Endothelial cell of umbilical vein (primary cell): Measurements from ENCODE around the gene MAPK11. TPM values are rescaled to one million over a fixed set of nuclear protein-coding genes. Genes with fewer than 3 reads are reported as not detected.

ENCODE experiments used
- Bru-seq: library from RNA; stranded (reverse); fragments of 400-500 nt; gene quantifications from one replicate; lab custom pipeline; 2021; lab: Mats Ljungman, UMichigan
- BruChase-seq, 2 experiments: library from RNA; stranded (reverse); fragments of 400-500 nt; gene quantifications; one replicate each; lab custom pipeline; 2021; lab: Mats Ljungman, UMichigan
- BruUV-seq: library from RNA; stranded (reverse); fragments of 400-500 nt; replicated peaks from 2 replicates; lab custom pipeline; 2021; lab: Mats Ljungman, UMichigan
- CTCF ChIA-PET: fragments of 300-600, 350-600 bp; sonication (Branson Sonifier 250); formaldehyde crosslinking; loops from one replicate; lab custom pipeline; 2021; ENCODE audit warnings: antibody characterized with exemption, inconsistent platforms; lab: Charles Lee
- POLR2A ChIA-PET: fragments of 300-600, 350-600 bp; sonication (Branson Sonifier 250); formaldehyde crosslinking; loops from one replicate; lab custom pipeline; 2021; ENCODE audit warnings: antibody characterized with exemption, inconsistent platforms; lab: Charles Lee
- DNase-seq: peaks from one replicate; pipeline ENCODE4 v3.0.0-alpha.2; 2011; ENCODE audit warnings: low read depth, low spot score
- FAIRE-seq: peaks from 2 replicates; lab custom pipeline; 2011; peaks lifted over from hg19 to GRCh38; lab: Jason Lieb, UNC
- H2AFZ ChIP-seq: 2 replicates; pipeline ENCODE4 v1.6.0; 2012; ENCODE audit warnings: low read depth, low read length, control low read depth, inconsistent platforms
- H3K27ac ChIP-seq: 2 replicates; pipeline ENCODE4 v1.5.1; 2011; ENCODE audit warnings: low read depth, mild to moderate bottlenecking, control low read depth, low read length, moderate library complexity; ENCODE audit not compliant: insufficient read depth
- H3K27me3 ChIP-seq, 2 experiments: 2 replicates each; pipeline versions ENCODE4 v1.6.0 to v1.6.1; 2011; ENCODE audit warnings: low read length in 2 of 2, mixed read lengths in 1 of 2; ENCODE audit not compliant: control insufficient read depth in 2 of 2, insufficient read depth in 2 of 2
- H3K36me3 ChIP-seq, 2 experiments: 2 replicates in 1 of 2; 3 replicates in 1 of 2; pipeline ENCODE4 v1.5.1; 2011; ENCODE audit warnings: low read length in 2 of 2, mild to moderate bottlenecking in 1 of 2, moderate library complexity in 1 of 2; ENCODE audit not compliant: control insufficient read depth in 2 of 2, insufficient read depth in 2 of 2; ENCODE audit errors: extremely low read depth in 1 of 2
- H3K4me1 ChIP-seq: 3 replicates; pipeline ENCODE4 v1.5.1; 2011; ENCODE audit warnings: mild to moderate bottlenecking, low read length; ENCODE audit not compliant: control insufficient read depth, insufficient read depth; ENCODE audit errors: extremely low read depth
- H3K4me2 ChIP-seq: 2 replicates; pipeline ENCODE4 v1.6.1; 2011; ENCODE audit warnings: low read length, control low read depth, mixed read lengths; ENCODE audit not compliant: insufficient read depth
- H3K4me3 ChIP-seq, 3 experiments: fragments of 200-600 bp in 1 of 3; sonication (generic), shearing (Covaris generic) in 1 of 3; replicated peaks in 1 of 3; 2 replicates each; pipeline ENCODE4 v1.5.1; 2011 to 2016; ENCODE audit warnings: control low read depth in 3 of 3, low read length in 3 of 3, mild to moderate bottlenecking in 2 of 3, inconsistent platforms in 1 of 3, low read depth in 1 of 3, moderate library complexity in 1 of 3; ENCODE audit not compliant: insufficient read depth in 1 of 3
- H3K79me2 ChIP-seq: 2 replicates; pipeline ENCODE4 v1.6.0; 2012; ENCODE audit warnings: low read length, inconsistent platforms; ENCODE audit not compliant: control insufficient read depth, insufficient read depth
- H3K9ac ChIP-seq: replicated peaks from 2 replicates; pipeline ENCODE3; 2011; ENCODE audit warnings: low read length, control low read depth; ENCODE audit not compliant: insufficient read depth; ENCODE audit errors: extremely low read depth
- H3K9me1 ChIP-seq: replicated peaks from 3 replicates; pipeline ENCODE4 v1.6.0; 2011; ENCODE audit warnings: mild to moderate bottlenecking, low read length; ENCODE audit not compliant: control insufficient read depth, insufficient read depth; ENCODE audit errors: extremely low read depth
- H3K9me3 ChIP-seq: replicated peaks from 2 replicates; pipeline ENCODE4 v1.5.1; 2012; ENCODE audit warnings: low read length, inconsistent platforms; ENCODE audit not compliant: control insufficient read depth, insufficient read depth
- H4K20me1 ChIP-seq: replicated peaks from 2 replicates; pipeline ENCODE3; 2011; ENCODE audit warnings: mild to moderate bottlenecking, low read length; ENCODE audit not compliant: control insufficient read depth, insufficient read depth; ENCODE audit errors: extremely low read depth
- EZH2 ChIP-seq: IDR thresholded peaks from 2 replicates; pipeline ENCODE4 v1.6.1; 2012; ENCODE audit warnings: borderline replicate concordance, low read depth, mild to moderate bottlenecking, moderate library complexity, low read length, inconsistent platforms; ENCODE audit not compliant: severe bottlenecking
- FOS ChIP-seq: IDR thresholded peaks from 2 replicates; pipeline ENCODE4 v1.6.1; 2011; ENCODE audit warnings: mild to moderate bottlenecking, low read length, moderate library complexity, borderline replicate concordance; ENCODE audit not compliant: insufficient read depth
- GATA2 ChIP-seq: IDR thresholded peaks from 2 replicates; pipeline ENCODE4 v1.7.0; 2011; ENCODE audit warnings: low read depth, mild to moderate bottlenecking, moderate library complexity, mixed read lengths, low read length; ENCODE audit not compliant: insufficient read length, insufficient read depth
- JUN ChIP-seq: IDR thresholded peaks from 2 replicates; pipeline ENCODE4 v1.6.1; 2011; ENCODE audit warnings: borderline replicate concordance, low read depth; ENCODE audit not compliant: insufficient read length, insufficient read depth
- MYC ChIP-seq: IDR thresholded peaks from one replicate; pipeline ENCODE4 v1.6.1; 2011; ENCODE audit warnings: mild to moderate bottlenecking, low read depth, low read length
- POLR2A ChIP-seq: IDR thresholded peaks from 2 replicates; pipeline ENCODE4 v1.6.1; 2012; ENCODE audit warnings: low read depth, mild to moderate bottlenecking, control low read depth, low read length
- POLR2AphosphoS5 ChIP-seq: IDR thresholded peaks from 2 replicates; pipeline ENCODE4 v1.6.1; 2012; ENCODE audit warnings: low read depth, mild to moderate bottlenecking, control low read depth, low read length, moderate library complexity; ENCODE audit not compliant: insufficient read depth
- dilution Hi-C: fragments of 300-500 bp; cut with MboI; formaldehyde crosslinking; loops from one replicate; pipeline ENCODE4 v1.15.0; 2019; ENCODE audit warnings: low sequenced_read_pairs; ENCODE audit not compliant: extremely low pct_ligation_motif_present
- intact Hi-C: fragments of 100-400 bp; cut with micrococcal nuclease; formaldehyde crosslinking; loops from one replicate; pipeline ENCODE4 v1.10.0; 2022
- long read RNA-seq: library from polyadenylated mRNA; stranded (forward); transcript quantifications from one replicate; pipeline ENCODE4 v2.0.0, GENCODE V29; 2021
- polyA minus RNA-seq, 3 experiments: library from RNA; depleted of rRNA, polyadenylated mRNA; stranded (reverse); fragments of >200 nt; gene quantifications; 1 replicate in 1 of 3; 2 replicates in 2 of 3; pipeline ENCODE4 v1.2.3, GENCODE V29; 2011
- polyA plus RNA-seq, 4 experiments: library from polyadenylated mRNA; depleted of rRNA in 3 of 4; stranded (reverse) in 3 of 4; unstranded in 1 of 4; fragments of >200 nt; gene quantifications; 2 replicates each; pipeline versions ENCODE4 v1.2.1 to v1.2.3, GENCODE V29; 2011 to 2012; ENCODE audit warnings: missing spikeins in 1 of 4
- total RNA-seq: library from RNA; stranded (reverse); gene quantifications from 2 replicates; pipeline ENCODE4 v1.2.3, GENCODE V29; 2021
- TF ChIP-seq, protein P1 (sequence below), 2 donors: IDR thresholded peaks; 1 replicate in 1 of 2; 2 replicates in 1 of 2; pipeline ENCODE4 v1.5.1; 2011; ENCODE audit warnings: low read length in 2 of 2, mild to moderate bottlenecking in 2 of 2, moderate library complexity in 2 of 2, control low read depth in 1 of 2, inconsistent platforms in 1 of 2, low read depth in 1 of 2; ENCODE audit not compliant: insufficient read depth in 1 of 2; ENCODE audit errors: extremely low read depth in 1 of 2
- TF ChIP-seq, protein P2 (sequence below): IDR thresholded peaks from 2 replicates; pipeline ENCODE4 v1.6.1; 2011; ENCODE audit not compliant: insufficient read depth, insufficient read length

The MAPK11 gene
- total RNA-seq (26.3 and 29.4 TPM in 2 replicates), polyA plus RNA-seq (22.8 and 30.2 TPM in 2 replicates), polyA minus RNA-seq (17.9 and 22.1 TPM in 2 replicates), Bru-seq, nascent RNA (percentile 34 among the genes with signal in this experiment), BruChase-seq, experiment 1, labeled RNA remaining after a 6-hour chase (percentile 61 among the genes with signal in this experiment), BruChase-seq, experiment 2, labeled RNA remaining after a 2-hour chase (percentile 50 among the genes with signal in this experiment)
- 13.7 and 19.8 TPM in 2 replicates for polyA plus RNA-seq (2011; cell fraction: cytosol; rRNA removed)
- polyA plus RNA-seq (2011; cell fraction: nucleus; rRNA removed) = 47.9 and 63.7 TPM in 2 replicates
- polyA plus RNA-seq (2012) = 19.7 and 28.3 TPM in 2 replicates
- polyA minus RNA-seq (2011; cell fraction: cytosol; rRNA and poly(A)+ RNA removed) = 0.51 TPM
- 11.3 and 17.4 TPM in 2 replicates for polyA minus RNA-seq (2011; cell fraction: nucleus; rRNA and poly(A)+ RNA removed)
- long read RNA-seq, partial matches to known transcripts = 0 of 6 reads
- long read RNA-seq, other reads (novel, unspliced or antisense) = 6 of 6 reads

DNA sequence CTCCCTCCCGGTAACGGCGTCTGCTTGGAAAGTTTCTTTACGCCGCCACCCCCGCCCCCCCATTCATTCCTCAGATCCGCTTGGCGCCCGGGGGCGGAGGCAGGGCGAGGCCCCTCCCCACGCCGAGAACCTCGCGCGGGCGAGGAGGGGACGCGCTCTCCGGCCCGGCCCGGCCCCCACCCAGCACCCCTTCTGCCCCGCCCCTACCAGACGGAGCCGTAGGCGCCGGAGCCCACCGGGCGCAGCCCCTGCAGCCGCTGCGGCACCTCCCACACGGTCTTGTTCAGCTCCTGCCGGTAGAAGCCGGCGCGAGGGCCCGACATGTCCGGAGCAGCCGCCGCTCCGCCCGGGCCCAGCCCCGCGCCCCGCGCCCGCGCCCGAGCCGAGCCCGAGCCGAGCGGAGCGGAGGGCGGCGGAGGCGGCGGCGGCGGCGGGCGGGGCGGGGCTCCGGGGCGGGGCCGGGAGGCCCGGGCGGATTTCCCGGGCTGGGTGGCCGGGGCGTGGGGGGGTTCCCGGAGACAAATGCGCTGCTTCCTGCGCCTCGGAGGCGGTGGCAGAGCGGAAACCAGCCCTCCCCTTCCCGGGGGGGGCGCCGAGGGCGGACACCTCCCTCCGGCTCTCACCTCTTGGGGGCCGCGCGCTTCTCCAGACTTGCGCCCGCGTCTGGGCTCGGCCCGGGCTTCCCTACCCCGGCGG is at the start of gene MAPK11:
MAPK11 (minus strand) TSS at position 411 of the 696 bp plus-strand sequence; CDS start at position 323, 88 bp downstream.
- H3K79me2 ChIP-seq = no peaks in the 10 kb centered on the region
- peak within 1 kb of the TSS; percentile 31 for H3K9ac ChIP-seq
- ChIA-PET CTCF (interaction anchor here (0.6 to 3.0 kb wide), 2 partner anchors 9 to 17 kb away, joined by 5 to 13 read pairs; partner anchors contain the start of gene MAPK12), POLR2A (no interaction called here)
- DNase-seq (peak; percentile 51), FAIRE-seq (peak; percentile 72)
- H3K9me1 ChIP-seq = no peaks in the 10 kb centered on the region
- no peak within 1 kb of the TSS for H3K27ac ChIP-seq
- dilution Hi-C loops = no loop called here
- no peak within 1 kb of the TSS for H2AFZ ChIP-seq
- no peaks in the 10 kb centered on the region for H4K20me1 ChIP-seq
- H3K9me3 ChIP-seq = no peaks in the 10 kb centered on the region
- no peaks in the 10 kb centered on the region for H3K27me3 ChIP-seq
- peaks cover 12% of the 10 kb centered on the region for H3K4me1 ChIP-seq
- peaks cover 3 to 7% of the 10 kb centered on the region in 2 experiments for H3K36me3 ChIP-seq
- BruUV-seq = no TSS peak
- TF ChIP-seq MYC = no peak
- TF ChIP-seq POLR2AphosphoS5 = peak; percentile 10
- TF ChIP-seq GATA2 = no peak
- peak within 1 kb of the TSS; percentile 30 to 59 (median 42) for H3K4me3 ChIP-seq
- intact Hi-C loops = loop anchor here (1.0 to 2.0 kb wide), 5 partner anchors 9 to 72 kb away; partner anchors contain the start of genes DENND6B, HDAC10, MAPK12 and PLXNB2
- H3K4me2 ChIP-seq = peak within 1 kb of the TSS; percentile 61

DNA sequence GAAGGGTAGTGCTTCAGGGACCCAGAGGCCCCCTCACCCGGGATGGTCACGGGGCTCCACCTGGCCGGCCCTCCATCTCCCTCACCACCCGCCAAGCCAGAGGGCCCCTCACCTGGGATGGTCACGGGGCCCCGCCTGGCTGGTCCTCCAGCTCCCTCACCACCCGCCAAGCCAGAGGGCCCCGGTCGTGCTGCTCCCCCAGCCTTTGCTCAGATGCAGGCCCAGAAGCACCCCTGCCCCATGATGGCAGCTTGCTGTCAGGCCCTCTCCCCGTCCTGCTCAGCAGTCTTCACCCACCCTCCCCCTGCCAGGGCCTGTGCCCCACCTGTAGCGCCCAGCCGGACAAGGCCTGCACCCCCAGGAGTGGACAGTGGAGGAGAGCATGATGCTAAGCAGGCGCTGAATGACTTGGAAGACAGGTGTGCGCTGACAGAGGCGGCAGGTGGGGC is 49.3 kb upstream of the MAPK11 start:
- Histone ChIP-seq H2AFZ (no peak overlapping the region), H3K79me2 (no peaks in the 10 kb centered on the region), H3K27ac (no peak overlapping the region), H3K36me3 (no peaks in the 10 kb centered on the region), H3K9me3 (no peaks in the 10 kb centered on the region), H3K9me1 (no peaks in the 10 kb centered on the region), H3K9ac (no peak overlapping the region), H3K4me3 (no peak overlapping the region), H3K4me1 (peaks cover 5% of the 10 kb centered on the region), H3K27me3 (no peaks in the 10 kb centered on the region), H4K20me1 (no peaks in the 10 kb centered on the region), H3K4me2 (no peak overlapping the region)
- FAIRE-seq (no peak), DNase-seq (no peak)
- intact Hi-C loops (no loop called here), dilution Hi-C loops (no loop called here)
- ChIA-PET CTCF (interaction anchor here (1.2 kb wide), 1 partner anchor 15 kb away, joined by 3 read pairs; no protein-coding TSS in a partner anchor), POLR2A (no interaction called here)
- no peak for TF ChIP-seq POLR2A
- no peak for TF ChIP-seq MYC
- no peak for TF ChIP-seq GATA2
- TF ChIP-seq, protein P1, sequence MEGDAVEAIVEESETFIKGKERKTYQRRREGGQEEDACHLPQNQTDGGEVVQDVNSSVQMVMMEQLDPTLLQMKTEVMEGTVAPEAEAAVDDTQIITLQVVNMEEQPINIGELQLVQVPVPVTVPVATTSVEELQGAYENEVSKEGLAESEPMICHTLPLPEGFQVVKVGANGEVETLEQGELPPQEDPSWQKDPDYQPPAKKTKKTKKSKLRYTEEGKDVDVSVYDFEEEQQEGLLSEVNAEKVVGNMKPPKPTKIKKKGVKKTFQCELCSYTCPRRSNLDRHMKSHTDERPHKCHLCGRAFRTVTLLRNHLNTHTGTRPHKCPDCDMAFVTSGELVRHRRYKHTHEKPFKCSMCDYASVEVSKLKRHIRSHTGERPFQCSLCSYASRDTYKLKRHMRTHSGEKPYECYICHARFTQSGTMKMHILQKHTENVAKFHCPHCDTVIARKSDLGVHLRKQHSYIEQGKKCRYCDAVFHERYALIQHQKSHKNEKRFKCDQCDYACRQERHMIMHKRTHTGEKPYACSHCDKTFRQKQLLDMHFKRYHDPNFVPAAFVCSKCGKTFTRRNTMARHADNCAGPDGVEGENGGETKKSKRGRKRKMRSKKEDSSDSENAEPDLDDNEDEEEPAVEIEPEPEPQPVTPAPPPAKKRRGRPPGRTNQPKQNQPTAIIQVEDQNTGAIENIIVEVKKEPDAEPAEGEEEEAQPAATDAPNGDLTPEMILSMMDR (IDR thresholded peaks at IDR 0.05; ENCODE audit: extremely low read depth in 1 of 2, insufficient read depth in 1 of 2, low read depth in 1 of 2, low read length in 2 of 2) = no peak
- TF ChIP-seq, protein P2, sequence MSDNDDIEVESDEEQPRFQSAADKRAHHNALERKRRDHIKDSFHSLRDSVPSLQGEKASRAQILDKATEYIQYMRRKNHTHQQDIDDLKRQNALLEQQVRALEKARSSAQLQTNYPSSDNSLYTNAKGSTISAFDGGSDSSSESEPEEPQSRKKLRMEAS = no peak
- no peak for TF ChIP-seq EZH2
- TF ChIP-seq FOS = no peak
- no peak for TF ChIP-seq POLR2AphosphoS5
- TF ChIP-seq JUN = no peak
- no TSS peak for BruUV-seq
